Activated CD8-positive, alpha-beta memory T cell treated with anti-CD3 and anti-CD28 coated beads for 24 hours (primary cell): Measurements from ENCODE around the gene C12orf42.

Source experiments
- DNase-seq: peaks from one replicate; pipeline ENCODE4 v3.0.0-alpha.2; 2020

C12orf42 gene

GRCh38 chr12:103495469-103496456 is at the start of gene C12orf42:
TSS of gene C12orf42 (minus strand) at chr12:103495968. CDS start at chr12:103478426, 17,542 bp downstream.
- peak; percentile 75 for DNase-seq

- no peak for DNase-seq
Measured at GRCh38 chr12:103542078-103542477, 46.3 kb upstream of the C12orf42 start.

GRCh38 chr12:103540319-103540718 is 44.6 kb upstream of the C12orf42 start:
- no peak for DNase-seq

GRCh38 chr12:103538397-103538796 is 42.6 kb upstream of the C12orf42 start:
- no peak for DNase-seq

GRCh38 chr12:103530307-103531066 is 34.7 kb upstream of the C12orf42 start:
- no peak for DNase-seq

- no peak for DNase-seq
Measured at GRCh38 chr12:103529306-103529705, 33.5 kb upstream of the C12orf42 start.

DNA sequence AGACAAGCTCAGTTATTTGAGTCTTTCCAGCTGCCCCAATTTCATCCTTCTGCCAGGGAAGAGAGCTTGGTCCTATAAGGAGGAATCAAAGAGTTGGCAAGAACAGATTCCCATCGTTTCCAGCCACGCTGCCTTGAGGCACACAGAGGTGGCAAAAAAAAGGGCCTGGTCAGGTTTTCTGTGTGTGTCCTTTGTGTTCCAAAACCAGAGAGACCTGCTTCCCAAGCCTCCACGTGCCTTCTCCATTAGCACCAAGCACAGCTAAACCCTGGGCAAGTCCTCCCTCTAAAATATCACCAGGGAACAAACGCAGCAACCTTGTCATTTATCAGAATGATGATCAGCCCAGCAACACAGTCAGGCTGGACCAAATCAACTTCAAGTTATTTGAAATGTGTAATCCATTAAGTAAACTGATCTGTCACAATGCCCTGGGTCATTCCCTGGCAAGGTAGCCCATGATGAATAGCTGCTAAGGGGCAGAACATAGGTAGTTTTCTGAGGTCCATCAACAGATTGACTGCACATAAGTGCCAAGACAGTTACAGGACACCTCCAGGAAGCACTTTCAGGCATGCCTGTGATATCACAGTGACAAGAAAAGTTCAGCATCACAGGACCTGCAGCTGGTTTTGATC is 28.6 kb upstream of the C12orf42 start:
- no peak for DNase-seq

GRCh38 chr12:103523771-103524170 is 28.0 kb upstream of the C12orf42 start:
- DNase-seq, result no peak

DNA sequence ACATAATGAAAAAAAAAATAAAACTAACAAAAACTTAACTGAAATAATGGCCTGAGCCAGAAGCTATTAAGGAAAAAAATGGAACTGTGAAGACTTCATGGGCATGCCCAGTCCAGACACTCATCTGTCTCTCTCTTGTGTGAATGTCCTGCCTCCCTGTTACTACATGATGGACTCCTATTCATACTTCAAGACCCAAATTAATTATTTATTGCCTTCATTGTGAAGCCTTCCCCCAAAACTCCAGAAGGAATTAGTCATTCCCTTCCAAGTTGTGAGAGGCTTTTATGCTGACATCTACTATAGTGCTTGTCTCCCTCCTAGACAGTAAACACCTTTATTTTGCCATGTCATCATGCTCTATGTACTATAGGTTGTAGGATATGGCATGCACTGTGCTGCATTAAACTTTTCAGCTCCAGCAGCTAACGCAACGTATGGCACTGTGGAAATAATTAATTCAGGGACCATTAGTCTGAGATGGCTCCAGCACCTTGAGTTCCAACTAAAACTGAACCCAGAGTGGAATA is 25.0 kb upstream of the C12orf42 start:
- DNase-seq, result no peak

DNA sequence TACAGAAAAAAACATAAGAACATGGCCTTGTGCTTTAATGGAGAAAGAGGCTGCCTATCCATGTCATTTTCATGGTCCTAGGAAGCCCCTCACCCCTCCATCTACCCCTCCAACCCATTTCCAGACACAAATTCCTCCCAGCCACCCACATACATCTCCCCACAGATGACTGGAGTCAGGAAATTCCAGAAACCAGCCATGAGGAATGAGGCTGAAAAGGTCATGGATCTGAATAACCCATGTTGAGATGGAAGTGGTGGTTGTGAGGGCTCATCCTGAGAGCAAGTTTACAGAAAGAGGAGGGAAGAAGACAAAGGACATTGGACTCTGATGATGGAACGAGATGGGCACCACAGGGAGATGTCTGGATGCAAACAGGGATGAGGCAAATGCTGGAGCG is 23.9 kb upstream of the C12orf42 start:
- no peak for DNase-seq

DNA sequence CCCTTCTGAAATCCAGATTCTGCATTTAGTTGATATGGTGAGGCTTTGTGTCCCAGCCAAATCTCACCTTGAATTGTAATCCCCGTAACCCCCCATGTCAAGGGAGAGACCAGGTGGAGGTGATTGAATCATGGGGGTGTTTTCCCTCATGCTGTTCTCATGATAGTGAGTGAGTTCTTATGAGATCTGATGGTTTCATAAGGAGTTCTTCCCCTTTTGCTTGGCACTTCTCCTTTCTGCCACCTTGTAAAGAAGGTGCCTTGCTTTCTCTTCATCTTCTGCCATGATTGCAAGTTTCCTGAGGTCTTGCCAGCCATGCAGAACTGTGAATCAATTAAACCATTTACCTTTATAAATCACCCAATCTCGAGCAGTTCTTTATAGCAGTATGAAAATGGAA is 23.1 kb upstream of the C12orf42 start:
- DNase-seq, result no peak

GRCh38 chr12:103517161-103517560 is 21.4 kb upstream of the C12orf42 start:
- DNase-seq, result no peak

- no peak for DNase-seq
Measured at GRCh38 chr12:103515341-103515740, 19.6 kb upstream of the C12orf42 start.

DNA sequence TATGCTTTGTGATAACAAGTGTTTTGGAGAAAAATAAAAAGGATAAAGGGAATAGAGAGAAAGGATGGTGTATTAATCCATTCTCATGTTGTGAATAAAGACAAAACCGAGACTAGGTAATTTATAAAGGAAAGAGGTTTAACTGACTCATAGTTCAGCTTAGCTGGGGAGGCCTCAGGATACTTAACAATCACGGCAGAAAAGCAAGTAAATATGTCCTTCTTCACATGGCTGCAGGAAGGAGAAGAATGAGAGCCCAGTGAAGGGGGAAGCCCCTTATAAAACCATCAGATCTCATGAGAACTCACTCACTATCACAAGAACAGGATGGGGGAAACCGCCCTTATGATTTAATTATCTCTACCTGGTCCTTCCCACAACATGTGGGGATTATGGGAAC is 18.1 kb upstream of the C12orf42 start:
- DNase-seq, result no peak

DNA sequence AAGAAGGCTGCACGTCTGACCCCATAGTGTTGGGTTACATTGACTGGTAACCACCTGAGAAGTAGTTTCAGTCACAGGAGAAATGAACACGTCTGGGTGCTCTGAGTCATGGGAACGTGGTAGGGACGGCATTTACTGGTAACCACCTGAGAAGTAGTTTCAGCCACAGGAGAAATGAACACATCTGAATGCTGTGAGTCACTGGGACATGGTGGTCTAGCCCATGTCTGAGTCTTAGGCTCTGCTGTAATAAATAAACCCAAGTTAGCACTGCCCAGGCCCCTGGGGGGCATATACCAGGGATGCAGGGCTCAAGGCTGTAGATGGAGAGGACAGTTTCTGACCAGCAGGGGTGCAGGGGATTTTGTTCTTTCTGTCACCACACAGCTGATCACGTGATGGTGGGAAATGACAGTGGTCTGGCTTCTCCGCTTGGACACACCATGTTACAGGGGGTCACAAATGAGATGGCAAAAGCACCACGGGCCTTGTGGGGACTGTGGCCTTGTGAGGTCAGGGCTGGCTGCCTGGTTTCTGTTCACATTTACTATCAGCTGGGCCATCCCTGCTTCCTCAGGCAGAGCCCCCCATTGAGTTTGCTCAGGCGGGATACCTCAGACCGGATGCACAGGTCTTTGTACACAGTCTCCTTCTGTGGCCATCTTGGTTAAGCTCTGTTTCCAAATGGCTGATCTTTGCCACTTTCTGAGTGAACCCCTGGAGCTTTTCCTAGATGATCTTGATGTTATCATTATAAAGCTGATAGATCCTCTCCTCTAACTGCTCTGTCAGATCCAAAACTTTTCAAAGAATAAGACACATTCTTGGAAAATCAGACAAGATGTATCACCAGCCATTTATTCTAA is 9.8 kb upstream of the C12orf42 start:
- DNase-seq, result peak; percentile 73

- no peak for DNase-seq
Measured at GRCh38 chr12:103504606-103505005, 8.8 kb upstream of the C12orf42 start.

- peak; percentile 74 for DNase-seq
Measured at GRCh38 chr12:103503546-103504480, 8.0 kb upstream of the C12orf42 start.

DNA sequence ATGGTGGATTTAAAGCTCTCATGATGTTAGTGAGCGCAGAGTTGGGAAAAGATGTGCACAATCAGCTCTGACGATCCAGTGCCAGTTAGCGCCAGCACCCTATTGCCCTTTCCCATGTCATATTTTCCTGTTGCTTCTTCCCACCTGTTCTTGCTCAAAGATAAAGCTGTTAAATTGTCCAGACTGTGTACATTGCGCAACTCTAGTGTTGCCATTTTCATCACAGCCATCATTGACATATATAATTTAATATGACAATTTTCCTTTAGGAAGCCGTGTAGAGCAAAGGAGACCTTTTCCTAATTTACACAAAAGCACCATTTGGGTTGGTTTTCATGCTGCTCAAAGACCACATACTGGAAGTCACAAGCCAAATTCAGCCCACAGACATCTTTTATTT is 5.7 kb upstream of the C12orf42 start:
- DNase-seq, result no peak

GRCh38 chr12:103499571-103499970 is 3.8 kb upstream of the C12orf42 start:
- DNase-seq, result no peak

DNA sequence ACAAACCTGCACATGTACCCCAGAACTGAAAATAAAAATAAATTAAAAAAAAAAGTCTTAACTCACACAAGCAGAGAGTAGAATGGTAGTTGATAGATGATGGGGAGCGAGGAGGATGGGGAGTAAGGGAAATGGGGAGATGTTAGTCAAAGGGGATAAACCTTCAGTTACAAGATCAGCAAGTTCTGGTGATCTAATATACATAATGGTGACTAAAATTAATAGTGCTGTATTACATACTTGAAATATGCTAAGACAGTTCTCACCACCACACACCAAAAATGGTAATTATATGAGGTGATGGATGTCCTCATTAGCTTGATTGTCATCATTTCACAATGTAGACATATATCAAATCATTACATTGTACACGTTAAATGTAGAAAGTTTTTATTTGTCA is 3.2 kb upstream of the C12orf42 start:
- DNase-seq, result no peak
